Glutamatergic neuron (in vitro differentiated cells): Measurements from ENCODE around the gene RFC5. TPM values are rescaled to one million over a fixed set of nuclear protein-coding genes. Genes with fewer than 3 reads are reported as not detected.
A peak's percentile ranks its signal among the peaks of the same experiment; 100 is the strongest.

Experiments used
- DNase-seq: peaks from one replicate; pipeline ENCODE4 v3.0.0; 2022
- H3K27ac Mint-ChIP-seq: one replicate; pipeline ENCODE4 v1.8.0; 2020; ENCODE audit warnings: mild to moderate bottlenecking, mixed read lengths, inconsistent platforms; ENCODE audit not compliant: unreplicated experiment
- H3K27me3 Mint-ChIP-seq: one replicate; pipeline ENCODE4 v1.8.0; 2020; ENCODE audit warnings: mild to moderate bottlenecking, moderate library complexity, mixed read lengths, inconsistent platforms; ENCODE audit not compliant: unreplicated experiment
- H3K36me3 Mint-ChIP-seq: one replicate; pipeline ENCODE4 v1.8.0; 2020; ENCODE audit warnings: mild to moderate bottlenecking, mixed read lengths, inconsistent platforms; ENCODE audit not compliant: unreplicated experiment
- H3K4me1 Mint-ChIP-seq: one replicate; pipeline ENCODE4 v1.8.0; 2020; ENCODE audit warnings: mild to moderate bottlenecking, low read depth, mixed read lengths, inconsistent platforms; ENCODE audit not compliant: unreplicated experiment
- H3K4me3 Mint-ChIP-seq: one replicate; pipeline ENCODE4 v1.8.0; 2020; ENCODE audit warnings: mild to moderate bottlenecking, mixed read lengths, inconsistent platforms; ENCODE audit not compliant: unreplicated experiment
- H3K9me3 Mint-ChIP-seq: one replicate; pipeline ENCODE4 v1.8.0; 2020; ENCODE audit warnings: mild to moderate bottlenecking, moderate library complexity, mixed read lengths, inconsistent platforms; ENCODE audit not compliant: unreplicated experiment
- CTCF ChIP-seq: fragments of 200-600 bp; sonication (generic); IDR thresholded peaks from one replicate; pipeline ENCODE4 v1.5.0; 2021; ENCODE audit not compliant: partially characterized antibody, unreplicated experiment
- total RNA-seq: library from RNA; stranded (reverse); fragmentation: NEBNext Ultra II Directional; extraction: Animal tissue kit (Norgen Biotek cat#: 25700); gene quantifications from one replicate; pipeline ENCODE4 v1.2.1, GENCODE V29; 2021; ENCODE audit not compliant: unreplicated experiment

The RFC5 gene
- total RNA-seq, 1 donor from 2014 or later, result 8.4 TPM

GRCh38 chr12:117968826-117969659 is 47.5 kb upstream of the RFC5 start, which contains the start of gene KSR2:
TSS of gene KSR2 (minus strand) at chr12:117968990. CDS start at chr12:117968255, 735 bp downstream.
- DNase-seq, result peak; percentile 92
- peak within 1 kb of the TSS; percentile 17 for H3K27ac Mint-ChIP-seq
- peaks cover 17% of the 10 kb centered on the region for H3K36me3 Mint-ChIP-seq
- TF ChIP-seq CTCF, result no peak
- peak within 1 kb of the TSS; percentile 95 for H3K4me3 Mint-ChIP-seq
- peaks cover 4% of the 10 kb centered on the region for H3K9me3 Mint-ChIP-seq
- peaks cover 13% of the 10 kb centered on the region for H3K27me3 Mint-ChIP-seq
- peaks cover 5% of the 10 kb centered on the region for H3K4me1 Mint-ChIP-seq

- no peak for DNase-seq
- Mint-ChIP-seq H3K4me1 (peaks cover 5% of the 10 kb centered on the region), H3K27ac (no peak overlapping the region), H3K27me3 (peaks cover 13% of the 10 kb centered on the region), H3K4me3 (peak overlapping the region; percentile 63), H3K36me3 (peaks cover 17% of the 10 kb centered on the region), H3K9me3 (peaks cover 4% of the 10 kb centered on the region)
- TF ChIP-seq CTCF, result no peak
These were observed 46.2 kb upstream of the RFC5 start for GRCh38 chr12:117970334-117970733.

- Mint-ChIP-seq H3K4me3 (no peak overlapping the region), H3K27me3 (peaks cover 5% of the 10 kb centered on the region), H3K27ac (no peak overlapping the region), H3K9me3 (peaks cover 4% of the 10 kb centered on the region), H3K4me1 (peaks cover 1% of the 10 kb centered on the region), H3K36me3 (peaks cover 17% of the 10 kb centered on the region)
- TF ChIP-seq CTCF, result no peak
- no peak for DNase-seq
These were observed 44.2 kb upstream of the RFC5 start for GRCh38 chr12:117972301-117972700.

GRCh38 chr12:117975006-117975405 is 41.5 kb upstream of the RFC5 start:
- H3K27ac Mint-ChIP-seq, result no peak overlapping the region
- no peaks in the 10 kb centered on the region for H3K4me1 Mint-ChIP-seq
- no peaks in the 10 kb centered on the region for H3K27me3 Mint-ChIP-seq
- no peak for TF ChIP-seq CTCF
- no peak overlapping the region for H3K4me3 Mint-ChIP-seq
- no peak for DNase-seq
- H3K36me3 Mint-ChIP-seq, result peaks cover 17% of the 10 kb centered on the region
- H3K9me3 Mint-ChIP-seq, result peaks cover 1% of the 10 kb centered on the region

GRCh38 chr12:117977373-117977772 is 39.1 kb upstream of the RFC5 start:
- Mint-ChIP-seq H3K27ac (no peak overlapping the region), H3K27me3 (no peaks in the 10 kb centered on the region), H3K9me3 (peaks cover 3% of the 10 kb centered on the region), H3K4me3 (no peak overlapping the region), H3K4me1 (no peaks in the 10 kb centered on the region), H3K36me3 (peaks cover 6% of the 10 kb centered on the region)
- no peak for DNase-seq
- no peak for TF ChIP-seq CTCF
